K562 (cell line): ENCODE data around the gene PRCP. TPM values are rescaled to one million over a fixed set of nuclear protein-coding genes. Genes with fewer than 3 reads are reported as not detected.

Experiments used
- ATAC-seq: fragments of 200-7000 bp; cut with Tn5 transposase; 3 replicates; pipeline ENCODE4 v1.9.1; 2020; ENCODE audit warnings: moderate library complexity
- BruUV-seq: library from RNA; stranded (reverse); fragments of 400-500 nt; replicated peaks from 2 replicates; lab custom pipeline; 2021; lab: Mats Ljungman, UMichigan
- CTCF ChIA-PET: fragments of 300-600 bp; formaldehyde crosslinking; extraction: SDS; loops from one replicate; lab custom pipeline; 2021; ENCODE audit warnings: low intra/inter-chr PET ratio; lab: Yijun Ruan, JAX
- POLR2A ChIA-PET: fragments of 300-600, 350-650 bp; sonication (Branson Sonifier 250); formaldehyde crosslinking; extraction: SDS; loops from one replicate; lab custom pipeline; 2021; ENCODE audit warnings: antibody characterized with exemption, inconsistent platforms; lab: Yijun Ruan, JAX
- DNase-seq, 4 experiments: peaks; one replicate each; pipeline versions ENCODE4 v3.0.0 to v3.0.0-alpha.2; 2011 to 2018; ENCODE audit warnings: low spot score in 3 of 4, mixed read lengths in 3 of 4; ENCODE audit errors: extremely low read depth in 1 of 4
- FAIRE-seq: peaks from 2 replicates; lab custom pipeline; 2011; peaks lifted over from hg19 to GRCh38; lab: Jason Lieb, UNC
- H2AFZ ChIP-seq: 2 replicates; pipeline ENCODE4 v1.6.0; 2011; ENCODE audit warnings: low read depth, low read length, control low read depth, inconsistent platforms
- H3K27ac ChIP-seq: fragments of 200-600 bp; 3 replicates; pipeline ENCODE4 v1.8.0; 2011; ENCODE audit warnings: low read depth, mild to moderate bottlenecking, control low read depth, inconsistent platforms, low read length, moderate library complexity, mixed read lengths; ENCODE audit errors: extremely low read depth
- H3K27me3 ChIP-seq, 2 experiments: fragments of 300-600 bp in 1 of 2; 2 replicates in 1 of 2; 3 replicates in 1 of 2; pipeline versions ENCODE4 v1.6.0 to v1.8.0; 2011; ENCODE audit warnings: inconsistent platforms in 2 of 2, low read length in 2 of 2, mild to moderate bottlenecking in 1 of 2, mixed read lengths in 1 of 2, moderate library complexity in 1 of 2; ENCODE audit not compliant: control insufficient read depth in 2 of 2, insufficient read depth in 2 of 2
- H3K36me3 ChIP-seq: fragments of 300-600 bp; 3 replicates; pipeline ENCODE4 v1.8.0; 2011; ENCODE audit warnings: mild to moderate bottlenecking, low read length, inconsistent platforms; ENCODE audit not compliant: control insufficient read depth, insufficient read depth
- H3K4me1 ChIP-seq, 2 experiments: fragments of 200-600 bp in 1 of 2; replicated peaks in 1 of 2; 2 replicates in 1 of 2; 3 replicates in 1 of 2; pipeline versions ENCODE4 v1.5.1 to v1.8.0; 2011; ENCODE audit warnings: inconsistent platforms in 2 of 2, low read length in 2 of 2, mild to moderate bottlenecking in 1 of 2, mixed read lengths in 1 of 2, moderate library complexity in 1 of 2; ENCODE audit not compliant: control insufficient read depth in 2 of 2, insufficient read depth in 2 of 2
- H3K4me2 ChIP-seq: 2 replicates; pipeline ENCODE4 v1.6.1; 2011; ENCODE audit warnings: low read length, control low read depth, inconsistent platforms, mixed read lengths; ENCODE audit not compliant: insufficient read depth
- H3K4me3 ChIP-seq: fragments of 200-600 bp; sonication (generic), shearing (Covaris generic); 2 replicates; pipeline ENCODE4 v1.5.1; 2016; ENCODE audit warnings: control low read depth, inconsistent platforms
- H3K79me2 ChIP-seq: fragments of 200-600 bp; 3 replicates; pipeline ENCODE4 v1.8.0; 2011; ENCODE audit warnings: low read length, inconsistent platforms; ENCODE audit not compliant: control insufficient read depth, insufficient read depth
- H3K9ac ChIP-seq, 2 experiments: 2 replicates each; pipeline versions ENCODE4 v1.6.0 to v1.6.1; 2011; ENCODE audit warnings: low read depth in 2 of 2, low read length in 2 of 2, control low read depth in 1 of 2, inconsistent platforms in 1 of 2, mild to moderate bottlenecking in 1 of 2, mixed read lengths in 1 of 2; ENCODE audit not compliant: insufficient read depth in 1 of 2
- H3K9me1 ChIP-seq: one replicate; pipeline ENCODE4 v1.6.0; 2011; ENCODE audit warnings: inconsistent platforms, mild to moderate bottlenecking, low read length, moderate library complexity; ENCODE audit not compliant: control insufficient read depth, insufficient read depth
- H3K9me3 ChIP-seq: replicated peaks from 2 replicates; pipeline ENCODE4 v1.5.1; 2011; ENCODE audit warnings: low read depth, low read length, inconsistent platforms; ENCODE audit not compliant: control insufficient read depth, insufficient read depth
- H4K20me1 ChIP-seq: replicated peaks from 2 replicates; pipeline ENCODE4 v1.6.1; 2011; ENCODE audit warnings: low read length, inconsistent platforms, mixed read lengths; ENCODE audit not compliant: control insufficient read depth, insufficient read depth
- BMI1 ChIP-seq: fragments of 150-350 bp; IDR thresholded peaks from 2 replicates; pipeline ENCODE4 v1.6.1; 2014; ENCODE audit warnings: low read length
- CAMTA2 ChIP-seq: fragments of 250-450 bp; sonication (Bioruptor Pico); conservative IDR thresholded peaks from 2 replicates; pipeline ENCODE4 v1.5.1; 2022
- CBFA2T3 ChIP-seq: fragments of 450-650 bp; IDR thresholded peaks from 2 replicates; pipeline ENCODE4 v1.6.1; 2017
- ERF ChIP-seq: fragments of 450-650 bp; formaldehyde crosslinking; IDR thresholded peaks from 2 replicates; pipeline ENCODE4 v1.4.0; 2020; ENCODE audit warnings: mild to moderate bottlenecking, mixed read lengths
- GABPB1 ChIP-seq: sonication (generic); formaldehyde crosslinking; IDR thresholded peaks from 2 replicates; pipeline ENCODE4 v1.8.0; 2022; ENCODE audit warnings: mild to moderate bottlenecking, missing genetic modification reagents
- NFATC3 ChIP-seq: fragments of 450-650 bp; IDR thresholded peaks from 2 replicates; pipeline ENCODE4 v1.6.1; 2017; ENCODE audit warnings: mild to moderate bottlenecking
- PRMT5 ChIP-seq: sonication (generic); formaldehyde crosslinking; IDR thresholded peaks from 2 replicates; pipeline ENCODE4 v1.5.0; 2020; ENCODE audit warnings: missing genetic modification reagents
- TAL1 ChIP-seq: fragments of 450-650 bp; IDR thresholded peaks from 2 replicates; pipeline ENCODE4 v1.6.1; 2016; ENCODE audit warnings: mild to moderate bottlenecking
- XRCC5 ChIP-seq: fragments of 200-400 bp; formaldehyde crosslinking; IDR thresholded peaks from 2 replicates; pipeline ENCODE4 v1.6.1; 2017; ENCODE audit warnings: low read depth, mild to moderate bottlenecking, low read length
- ZC3H4 ChIP-seq: sonication (generic); formaldehyde crosslinking; IDR thresholded peaks from 2 replicates; pipeline ENCODE4 v1.9.0; 2021; ENCODE audit warnings: missing genetic modification reagents, borderline replicate concordance
- ZNF77 ChIP-seq: fragments of 250-450 bp; sonication (Bioruptor Pico); IDR thresholded peaks from 2 replicates; pipeline ENCODE4 v1.5.0; 2020
- in situ Hi-C: fragments of 300-500 bp; cut with MboI; formaldehyde crosslinking; loops from 4 replicates; pipeline ENCODE4 v1.15.0; 2018; ENCODE audit warnings: inconsistent platforms, mixed read lengths
- intact Hi-C: fragments of 100-400 bp; cut with micrococcal nuclease; formaldehyde crosslinking; loops from 2 replicates; pipeline ENCODE4 v1.14.2; 2022
- polyA plus RNA-seq, 8 experiments: library from polyadenylated mRNA; depleted of rRNA in 4 of 8; stranded (reverse) in 5 of 8; unstranded in 3 of 8; fragments of >200 nt; fragmentation: Nextera tagmentation in 2 of 8; fragmentation: Illumina TruSeq in 1 of 8; extraction: Ambion mirVana in 2 of 8; extraction: Trizol in 1 of 8; gene quantifications; 2 replicates each; pipeline versions ENCODE4 v1.2.1 to v1.2.3, GENCODE V29; 2011 to 2014; ENCODE audit warnings: inconsistent platforms in 1 of 8, missing spikeins in 1 of 8
- total RNA-seq, 7 experiments: library from RNA; depleted of rRNA in 6 of 7; stranded (reverse); fragments of >200 nt in 6 of 7; fragmentation: Illumina TruSeq in 2 of 7; extraction: Trizol in 2 of 7; gene quantifications; 2 replicates each; pipeline versions ENCODE4 v1.2.1 to v1.2.3, GENCODE V29; 2011 to 2021; ENCODE audit warnings: low replicate concordance in 1 of 7
- TF ChIP-seq, protein P1 (sequence below): sonication (generic); formaldehyde crosslinking; IDR thresholded peaks from 2 replicates; pipeline ENCODE4 v1.8.1; 2023; ENCODE audit warnings: mild to moderate bottlenecking, missing genetic modification reagents
- TF ChIP-seq, protein P2 (sequence below), 2 experiments: fragments of 450-650 bp; formaldehyde crosslinking in 1 of 2; IDR thresholded peaks; 2 replicates each; pipeline versions ENCODE4 v1.4.0 to v1.6.1; 2014 to 2020; ENCODE audit warnings: mild to moderate bottlenecking in 2 of 2, borderline replicate concordance in 1 of 2, low read depth in 1 of 2

The PRCP gene
- total and polyA plus RNA-seq, 9 of the 15 experiments (the other 6 are each of a cell fraction or from before 2014, with no cell fraction given) = 9.5 to 43.1 (median 23.2) TPM

DNA sequence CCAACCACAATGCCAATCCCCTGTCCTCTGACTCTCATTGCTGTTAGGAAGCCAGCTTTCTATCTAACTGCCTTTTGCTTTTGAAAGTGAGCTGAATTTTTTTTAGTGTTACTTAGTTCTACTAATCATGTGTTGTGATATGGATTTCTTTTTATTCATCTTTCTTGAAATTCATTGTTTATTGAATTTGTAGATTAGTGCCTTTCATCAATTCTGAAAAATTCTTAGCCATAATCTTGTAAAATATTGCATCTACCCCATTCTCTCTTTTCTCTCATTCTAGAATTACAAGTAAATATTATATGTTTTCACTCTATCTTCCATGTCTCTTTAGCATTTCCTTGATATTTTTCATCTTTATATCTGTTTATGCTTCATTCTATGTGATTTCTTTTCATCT lies 49.1 kb upstream of the PRCP start (continued):
- TF ChIP-seq, protein P1, sequence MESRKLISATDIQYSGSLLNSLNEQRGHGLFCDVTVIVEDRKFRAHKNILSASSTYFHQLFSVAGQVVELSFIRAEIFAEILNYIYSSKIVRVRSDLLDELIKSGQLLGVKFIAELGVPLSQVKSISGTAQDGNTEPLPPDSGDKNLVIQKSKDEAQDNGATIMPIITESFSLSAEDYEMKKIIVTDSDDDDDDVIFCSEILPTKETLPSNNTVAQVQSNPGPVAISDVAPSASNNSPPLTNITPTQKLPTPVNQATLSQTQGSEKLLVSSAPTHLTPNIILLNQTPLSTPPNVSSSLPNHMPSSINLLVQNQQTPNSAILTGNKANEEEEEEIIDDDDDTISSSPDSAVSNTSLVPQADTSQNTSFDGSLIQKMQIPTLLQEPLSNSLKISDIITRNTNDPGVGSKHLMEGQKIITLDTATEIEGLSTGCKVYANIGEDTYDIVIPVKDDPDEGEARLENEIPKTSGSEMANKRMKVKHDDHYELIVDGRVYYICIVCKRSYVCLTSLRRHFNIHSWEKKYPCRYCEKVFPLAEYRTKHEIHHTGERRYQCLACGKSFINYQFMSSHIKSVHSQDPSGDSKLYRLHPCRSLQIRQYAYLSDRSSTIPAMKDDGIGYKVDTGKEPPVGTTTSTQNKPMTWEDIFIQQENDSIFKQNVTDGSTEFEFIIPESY = no peak
- no peak for TF ChIP-seq GABPB1 (CRISPR knock-in tag)

GRCh38 chr11:82945682-82946081 lies 45.5 kb upstream of the PRCP start:
- FAIRE-seq (no peak), DNase-seq (no peak), ATAC-seq (no peak; the same call in 2 of the 3 replicates)
- Histone ChIP-seq H3K27me3 (0 out of 5 replicates have a peak, but pooled peaks cover 0 to 4% of the 10 kb centered on the region in 2 experiments), H3K9me1 (no peaks in the 10 kb centered on the region), H3K36me3 (no peaks in the 10 kb centered on the region), H3K4me1 (0 out of 5 replicates have a peak, but pooled peaks cover 0 to 3% of the 10 kb centered on the region in 2 experiments), H3K9ac (0 out of 4 replicates have a peak overlapping the region, but pooled peaks of 1 of the 2 experiments have one; percentile 41), H3K27ac (no peak overlapping the region), H3K4me2 (no peak overlapping the region), H3K9me3 (no peaks in the 10 kb centered on the region), H3K4me3 (no peak overlapping the region), H2AFZ (no peak overlapping the region), H4K20me1 (no peaks in the 10 kb centered on the region), H3K79me2 (no peaks in the 10 kb centered on the region)
- ChIA-PET CTCF (no interaction called here), POLR2A (interaction anchor here (1.0 kb wide), 1 partner anchor 15 kb away, joined by 3 read pairs; no protein-coding TSS in a partner anchor)
- intact Hi-C loops = no loop called here
- no TSS peak for BruUV-seq
- in situ Hi-C loops = no loop called here
- TF ChIP-seq BMI1 = no peak
- no peak for TF ChIP-seq ZC3H4 (CRISPR knock-in tag)
- no peak for TF ChIP-seq PRMT5 (CRISPR knock-in tag)
- TF ChIP-seq ZNF77 (CRISPR knock-in tag) = no peak
- no peak for TF ChIP-seq TAL1
- TF ChIP-seq, protein P2, sequence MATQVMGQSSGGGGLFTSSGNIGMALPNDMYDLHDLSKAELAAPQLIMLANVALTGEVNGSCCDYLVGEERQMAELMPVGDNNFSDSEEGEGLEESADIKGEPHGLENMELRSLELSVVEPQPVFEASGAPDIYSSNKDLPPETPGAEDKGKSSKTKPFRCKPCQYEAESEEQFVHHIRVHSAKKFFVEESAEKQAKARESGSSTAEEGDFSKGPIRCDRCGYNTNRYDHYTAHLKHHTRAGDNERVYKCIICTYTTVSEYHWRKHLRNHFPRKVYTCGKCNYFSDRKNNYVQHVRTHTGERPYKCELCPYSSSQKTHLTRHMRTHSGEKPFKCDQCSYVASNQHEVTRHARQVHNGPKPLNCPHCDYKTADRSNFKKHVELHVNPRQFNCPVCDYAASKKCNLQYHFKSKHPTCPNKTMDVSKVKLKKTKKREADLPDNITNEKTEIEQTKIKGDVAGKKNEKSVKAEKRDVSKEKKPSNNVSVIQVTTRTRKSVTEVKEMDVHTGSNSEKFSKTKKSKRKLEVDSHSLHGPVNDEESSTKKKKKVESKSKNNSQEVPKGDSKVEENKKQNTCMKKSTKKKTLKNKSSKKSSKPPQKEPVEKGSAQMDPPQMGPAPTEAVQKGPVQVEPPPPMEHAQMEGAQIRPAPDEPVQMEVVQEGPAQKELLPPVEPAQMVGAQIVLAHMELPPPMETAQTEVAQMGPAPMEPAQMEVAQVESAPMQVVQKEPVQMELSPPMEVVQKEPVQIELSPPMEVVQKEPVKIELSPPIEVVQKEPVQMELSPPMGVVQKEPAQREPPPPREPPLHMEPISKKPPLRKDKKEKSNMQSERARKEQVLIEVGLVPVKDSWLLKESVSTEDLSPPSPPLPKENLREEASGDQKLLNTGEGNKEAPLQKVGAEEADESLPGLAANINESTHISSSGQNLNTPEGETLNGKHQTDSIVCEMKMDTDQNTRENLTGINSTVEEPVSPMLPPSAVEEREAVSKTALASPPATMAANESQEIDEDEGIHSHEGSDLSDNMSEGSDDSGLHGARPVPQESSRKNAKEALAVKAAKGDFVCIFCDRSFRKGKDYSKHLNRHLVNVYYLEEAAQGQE (IDR thresholded peaks at IDR 0.05; ENCODE audit: borderline replicate concordance) = no peak
- TF ChIP-seq, protein P2 (CRISPR knock-in tag; IDR thresholded peaks at IDR 0.05; ENCODE audit: low read depth) = no peak
- no peak for TF ChIP-seq CAMTA2 (CRISPR knock-in tag)
- TF ChIP-seq XRCC5 = no peak
- TF ChIP-seq ERF (CRISPR knock-in tag) = no peak
- TF ChIP-seq NFATC3 = no peak
- TF ChIP-seq CBFA2T3 = no peak
